HEK293 (cell line): ENCODE results near the gene STAC2.

Source experiments
- PATZ1 ChIP-seq: fragments of 450-650 bp; formaldehyde crosslinking; IDR thresholded peaks from 2 replicates; pipeline ENCODE4 v1.5.1; 2016; ENCODE audit warnings: missing biosample characterization, missing genetic modification characterization
- SALL2 ChIP-seq: fragments of 450-650 bp; formaldehyde crosslinking; IDR thresholded peaks from 2 replicates; pipeline ENCODE4 v1.5.0; 2017; ENCODE audit warnings: missing biosample characterization, mild to moderate bottlenecking, missing genetic modification characterization, borderline replicate concordance
- TCF7L2 ChIP-seq: IDR thresholded peaks from 2 replicates; pipeline ENCODE4 v1.6.1; 2011; ENCODE audit warnings: low read depth, mild to moderate bottlenecking, inconsistent platforms, low read length, moderate library complexity, borderline replicate concordance
- ZNF302 ChIP-seq: fragments of 450-650 bp; formaldehyde crosslinking; IDR thresholded peaks from 2 replicates; pipeline ENCODE4 v1.5.1; 2016; ENCODE audit warnings: missing biosample characterization, missing genetic modification characterization, low read depth
- ZNF404 ChIP-seq: fragments of 450-650 bp; formaldehyde crosslinking; IDR thresholded peaks from 2 replicates; pipeline ENCODE4 v1.5.1; 2017; ENCODE audit warnings: missing biosample characterization, missing genetic modification characterization
- ZNF433 ChIP-seq: fragments of 450-650 bp; formaldehyde crosslinking; IDR thresholded peaks from 2 replicates; pipeline ENCODE4 v1.5.1; 2016; ENCODE audit warnings: missing biosample characterization, missing genetic modification characterization, low read depth
- ZNF664 ChIP-seq: fragments of 450-650 bp; formaldehyde crosslinking; IDR thresholded peaks from 2 replicates; pipeline ENCODE4 v1.5.1; 2016; ENCODE audit warnings: missing biosample characterization, missing genetic modification characterization
- TF ChIP-seq, protein P1 (sequence below): fragments of 450-650 bp; formaldehyde crosslinking; IDR thresholded peaks from 2 replicates; pipeline ENCODE4 v1.5.1; 2016; ENCODE audit warnings: missing biosample characterization, missing genetic modification characterization
- TF ChIP-seq, protein P2 (sequence below): fragments of 450-650 bp; formaldehyde crosslinking; IDR thresholded peaks from 2 replicates; pipeline ENCODE4 v1.5.1; 2016; ENCODE audit warnings: missing biosample characterization, missing genetic modification characterization
- TF ChIP-seq, protein P3 (sequence below): fragments of 450-650 bp; formaldehyde crosslinking; IDR thresholded peaks from 2 replicates; pipeline ENCODE4 v1.5.1; 2016; ENCODE audit warnings: missing biosample characterization, missing genetic modification characterization

DNA sequence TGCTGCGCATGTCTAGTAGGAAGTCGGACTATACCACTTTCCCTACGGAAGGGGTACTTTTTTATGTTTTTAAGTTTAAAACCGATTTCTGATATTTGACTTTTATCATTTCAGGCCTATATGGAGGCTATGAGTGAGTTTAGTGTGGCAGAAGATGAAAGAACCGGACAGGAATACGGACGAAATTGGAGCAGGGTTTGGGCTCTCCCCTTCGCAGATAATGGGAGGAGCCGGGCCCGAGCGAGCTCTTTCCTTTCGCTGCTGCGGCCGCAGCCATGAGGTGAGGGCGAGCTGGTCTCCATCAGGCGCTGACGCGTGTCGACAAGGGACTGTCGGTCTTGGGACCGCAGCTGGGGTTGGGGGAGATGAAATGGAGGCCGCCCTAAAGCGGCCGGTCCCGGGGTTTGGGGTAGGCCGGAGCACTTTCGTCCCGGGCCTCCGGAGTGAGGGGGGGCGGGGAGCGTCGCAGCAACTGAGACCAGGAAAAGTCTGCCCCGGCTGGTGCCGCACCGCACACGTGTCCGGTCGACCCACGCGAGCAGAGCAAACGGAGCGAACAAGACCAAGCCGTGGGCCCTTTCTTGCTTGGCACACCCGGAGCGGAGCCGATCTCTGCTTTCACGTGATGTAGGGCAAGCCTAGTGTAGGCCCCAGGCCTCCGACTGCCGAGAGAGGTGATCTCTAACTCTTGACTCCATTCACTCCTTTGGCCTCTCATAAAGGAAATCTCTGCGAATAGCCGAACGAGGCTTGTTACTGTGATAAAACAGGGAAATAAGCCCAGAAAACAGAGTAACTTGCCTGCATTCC, 25.5 kb downstream of the STAC2 start, which contains the start of gene RPL19:
- no peak for TF ChIP-seq SALL2
- TF ChIP-seq, protein P1, sequence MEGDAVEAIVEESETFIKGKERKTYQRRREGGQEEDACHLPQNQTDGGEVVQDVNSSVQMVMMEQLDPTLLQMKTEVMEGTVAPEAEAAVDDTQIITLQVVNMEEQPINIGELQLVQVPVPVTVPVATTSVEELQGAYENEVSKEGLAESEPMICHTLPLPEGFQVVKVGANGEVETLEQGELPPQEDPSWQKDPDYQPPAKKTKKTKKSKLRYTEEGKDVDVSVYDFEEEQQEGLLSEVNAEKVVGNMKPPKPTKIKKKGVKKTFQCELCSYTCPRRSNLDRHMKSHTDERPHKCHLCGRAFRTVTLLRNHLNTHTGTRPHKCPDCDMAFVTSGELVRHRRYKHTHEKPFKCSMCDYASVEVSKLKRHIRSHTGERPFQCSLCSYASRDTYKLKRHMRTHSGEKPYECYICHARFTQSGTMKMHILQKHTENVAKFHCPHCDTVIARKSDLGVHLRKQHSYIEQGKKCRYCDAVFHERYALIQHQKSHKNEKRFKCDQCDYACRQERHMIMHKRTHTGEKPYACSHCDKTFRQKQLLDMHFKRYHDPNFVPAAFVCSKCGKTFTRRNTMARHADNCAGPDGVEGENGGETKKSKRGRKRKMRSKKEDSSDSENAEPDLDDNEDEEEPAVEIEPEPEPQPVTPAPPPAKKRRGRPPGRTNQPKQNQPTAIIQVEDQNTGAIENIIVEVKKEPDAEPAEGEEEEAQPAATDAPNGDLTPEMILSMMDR (tag by site-specific recombination) = no peak
- TF ChIP-seq ZNF664 (tag by site-specific recombination) = no peak
- TF ChIP-seq ZNF404 (tag by site-specific recombination) = no peak
- TF ChIP-seq PATZ1 (tag by site-specific recombination) = peak; percentile 29
- TF ChIP-seq ZNF433 = no peak
- TF ChIP-seq TCF7L2 = no peak
- TF ChIP-seq, protein P2, sequence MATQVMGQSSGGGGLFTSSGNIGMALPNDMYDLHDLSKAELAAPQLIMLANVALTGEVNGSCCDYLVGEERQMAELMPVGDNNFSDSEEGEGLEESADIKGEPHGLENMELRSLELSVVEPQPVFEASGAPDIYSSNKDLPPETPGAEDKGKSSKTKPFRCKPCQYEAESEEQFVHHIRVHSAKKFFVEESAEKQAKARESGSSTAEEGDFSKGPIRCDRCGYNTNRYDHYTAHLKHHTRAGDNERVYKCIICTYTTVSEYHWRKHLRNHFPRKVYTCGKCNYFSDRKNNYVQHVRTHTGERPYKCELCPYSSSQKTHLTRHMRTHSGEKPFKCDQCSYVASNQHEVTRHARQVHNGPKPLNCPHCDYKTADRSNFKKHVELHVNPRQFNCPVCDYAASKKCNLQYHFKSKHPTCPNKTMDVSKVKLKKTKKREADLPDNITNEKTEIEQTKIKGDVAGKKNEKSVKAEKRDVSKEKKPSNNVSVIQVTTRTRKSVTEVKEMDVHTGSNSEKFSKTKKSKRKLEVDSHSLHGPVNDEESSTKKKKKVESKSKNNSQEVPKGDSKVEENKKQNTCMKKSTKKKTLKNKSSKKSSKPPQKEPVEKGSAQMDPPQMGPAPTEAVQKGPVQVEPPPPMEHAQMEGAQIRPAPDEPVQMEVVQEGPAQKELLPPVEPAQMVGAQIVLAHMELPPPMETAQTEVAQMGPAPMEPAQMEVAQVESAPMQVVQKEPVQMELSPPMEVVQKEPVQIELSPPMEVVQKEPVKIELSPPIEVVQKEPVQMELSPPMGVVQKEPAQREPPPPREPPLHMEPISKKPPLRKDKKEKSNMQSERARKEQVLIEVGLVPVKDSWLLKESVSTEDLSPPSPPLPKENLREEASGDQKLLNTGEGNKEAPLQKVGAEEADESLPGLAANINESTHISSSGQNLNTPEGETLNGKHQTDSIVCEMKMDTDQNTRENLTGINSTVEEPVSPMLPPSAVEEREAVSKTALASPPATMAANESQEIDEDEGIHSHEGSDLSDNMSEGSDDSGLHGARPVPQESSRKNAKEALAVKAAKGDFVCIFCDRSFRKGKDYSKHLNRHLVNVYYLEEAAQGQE = no peak
- TF ChIP-seq, protein P3, sequence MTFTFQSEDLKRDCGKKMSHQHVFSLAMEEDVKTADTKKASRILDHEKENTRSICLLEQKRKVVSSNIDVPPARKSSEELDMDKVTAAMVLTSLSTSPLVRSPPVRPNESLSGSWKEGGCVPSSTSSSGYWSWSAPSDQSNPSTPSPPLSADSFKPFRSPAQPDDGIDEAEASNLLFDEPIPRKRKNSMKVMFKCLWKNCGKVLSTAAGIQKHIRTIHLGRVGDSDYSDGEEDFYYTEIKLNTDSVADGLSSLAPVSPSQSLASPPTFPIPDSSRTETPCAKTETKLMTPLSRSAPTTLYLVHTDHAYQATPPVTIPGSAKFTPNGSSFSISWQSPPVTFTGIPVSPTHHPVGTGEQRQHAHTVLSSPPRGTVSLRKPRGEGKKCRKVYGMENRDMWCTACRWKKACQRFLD (tag by site-specific recombination) = no peak
- TF ChIP-seq ZNF302 (tag by site-specific recombination) = no peak
